ENCODE data around the gene BARX1. TPM values are rescaled to one million over a fixed set of nuclear protein-coding genes. Genes with fewer than 3 reads are reported as not detected.

BARX1 gene
- total RNA-seq, 1 donor, result not detected

- no peak for DNase-seq (ENCODE audit: low read depth in 2 of 3, low spot score in 2 of 3)
Measured at GRCh38 chr9:93929231-93929630, 25.9 kb downstream of the BARX1 start.

GRCh38 chr9:93922535-93922934 lies 32.6 kb downstream of the BARX1 start:
- no peak for DNase-seq (ENCODE audit: low read depth in 2 of 3, low spot score in 2 of 3)

GRCh38 chr9:93920131-93920800 lies 34.9 kb downstream of the BARX1 start:
- DNase-seq (ENCODE audit: low read depth in 2 of 3, low spot score in 2 of 3), result no peak

- DNase-seq (ENCODE audit: low read depth in 2 of 3, low spot score in 2 of 3), result no peak
Measured at GRCh38 chr9:93918061-93918460, 37.1 kb downstream of the BARX1 start.

- DNase-seq (ENCODE audit: low read depth in 2 of 3, low spot score in 2 of 3), result no peak
Measured at GRCh38 chr9:93917121-93917853, 37.9 kb downstream of the BARX1 start.

- DNase-seq (ENCODE audit: low read depth in 2 of 3, low spot score in 2 of 3), result no peak
Measured at GRCh38 chr9:93916358-93916757, 38.8 kb downstream of the BARX1 start.

GRCh38 chr9:93911801-93912554 lies 43.2 kb downstream of the BARX1 start:
- no peak for DNase-seq (ENCODE audit: low read depth in 2 of 3, low spot score in 2 of 3)

GRCh38 chr9:93911136-93911745 lies 43.9 kb downstream of the BARX1 start:
- no peak for DNase-seq (ENCODE audit: low read depth in 2 of 3, low spot score in 2 of 3)

GRCh38 chr9:93910598-93910997 lies 44.6 kb downstream of the BARX1 start:
- no peak for DNase-seq (ENCODE audit: low read depth in 2 of 3, low spot score in 2 of 3)

GRCh38 chr9:93910196-93910595 lies 45.0 kb downstream of the BARX1 start:
- no peak for DNase-seq (ENCODE audit: low read depth in 2 of 3, low spot score in 2 of 3)

- DNase-seq (ENCODE audit: low read depth in 2 of 3, low spot score in 2 of 3), result no peak
Measured at GRCh38 chr9:93909242-93909616, 45.9 kb downstream of the BARX1 start.

GRCh38 chr9:93908591-93909241 lies 46.4 kb downstream of the BARX1 start:
- peak in 2 of 3 donors; percentile 8 to 44 for DNase-seq (ENCODE audit: low read depth in 2 of 3, low spot score in 2 of 3)

- DNase-seq (ENCODE audit: low read depth in 2 of 3, low spot score in 2 of 3), result no peak
Measured at GRCh38 chr9:93907551-93908199, 47.5 kb downstream of the BARX1 start.

- no peak for DNase-seq (ENCODE audit: low read depth in 2 of 3, low spot score in 2 of 3)
Measured at GRCh38 chr9:93906195-93906880, 48.8 kb downstream of the BARX1 start.

- DNase-seq (ENCODE audit: low read depth in 2 of 3, low spot score in 2 of 3), result no peak
Measured at GRCh38 chr9:93905473-93906133, 49.6 kb downstream of the BARX1 start.

- DNase-seq (ENCODE audit: low read depth in 2 of 3, low spot score in 2 of 3), result no peak
Measured at GRCh38 chr9:93904649-93905472, 50.3 kb downstream of the BARX1 start.

GRCh38 chr9:93903886-93904648 lies 51.1 kb downstream of the BARX1 start:
- no peak for DNase-seq (ENCODE audit: low read depth in 2 of 3, low spot score in 2 of 3)
